Adrenal gland (tissue), 12 donors: Measurements from ENCODE around the gene CRADD. TPM values are rescaled to one million over a fixed set of nuclear protein-coding genes. Genes with fewer than 3 reads are reported as not detected.
"Not testable (repeated sequence)": the region's sequence is repeated elsewhere in the genome, so short reads cannot be mapped to it uniquely, and the experiment has no call there.

Source experiments
- DNase-seq, 7 donors: peaks; one replicate each; pipeline ENCODE4 v3.0.0-alpha.2; 2019 to 2020
- H3K27ac ChIP-seq, 5 donors: fragments of 200-600 bp; sonication (generic) in 4 of 5; 1 replicate in 3 of 5; 2 replicates in 2 of 5; pipeline versions ENCODE4 v1.5.1 to v1.8.0; 2016 to 2020; ENCODE audit warnings: mild to moderate bottlenecking in 1 of 5
- H3K27me3 ChIP-seq: fragments of 200-600 bp; 2 replicates; pipeline ENCODE4 v1.8.0; 2021
- H3K36me3 ChIP-seq, 2 donors: fragments of 200-600 bp; replicated peaks in 1 of 2; 1 replicate in 1 of 2; 2 replicates in 1 of 2; pipeline versions ENCODE4 v1.5.1 to v1.8.0; 2018 to 2022
- H3K4me1 ChIP-seq, 2 donors: fragments of 200-600 bp; replicated peaks in 1 of 2; 1 replicate in 1 of 2; 2 replicates in 1 of 2; pipeline versions ENCODE4 v1.5.1 to v1.8.0; 2018 to 2021
- H3K4me3 ChIP-seq, 4 donors: fragments of 200-600 bp; sonication (generic) in 3 of 4; one replicate each; pipeline ENCODE4 v1.5.1; 2016 to 2018
- H3K9me3 ChIP-seq, 3 donors: fragments of 200-600 bp; sonication (generic) in 1 of 3; replicated peaks in 1 of 3; 1 replicate in 2 of 3; 2 replicates in 1 of 3; pipeline versions ENCODE4 v1.5.1 to v1.8.0; 2016 to 2021
- CTCF ChIP-seq, 6 experiments: fragments of 450-650 bp in 4 of 6; fragments of 200-600 bp in 2 of 6; sonication (generic) in 1 of 6; IDR thresholded peaks; 1 replicate in 5 of 6; 2 replicates in 1 of 6; pipeline versions ENCODE4 v1.5.1 to v1.8.0; 2016 to 2021; ENCODE audit warnings: antibody characterized with exemption in 6 of 6, mild to moderate bottlenecking in 2 of 6, moderate library complexity in 1 of 6
- POLR2A ChIP-seq, 2 donors: fragments of 450-650 bp; IDR thresholded peaks; one replicate each; pipeline ENCODE4 v1.6.1; 2017; ENCODE audit warnings: antibody characterized with exemption in 2 of 2, mild to moderate bottlenecking in 2 of 2, moderate library complexity in 1 of 2
- WGBS, 4 donors: extraction: QIAGEN DNeasy Blood & Tissue Kit in 2 of 4; methylation state at CpG; one replicate each; pipeline versions ENCODE4 v1.1.5 to v1.1.7; 2013 to 2017; 5-methylcytosine and 5-hydroxymethylcytosine counted together
- intact Hi-C, 2 donors: fragments of 100-400 bp; cut with DNase I; formaldehyde crosslinking; loops; one replicate each; pipeline versions ENCODE4 v1.14.1 to v1.15.0; 2022 to 2023
- polyA plus RNA-seq, 3 donors: library from polyadenylated mRNA; stranded (reverse); fragments of 200-250 nt in 2 of 3; fragments of 350-450 nt in 1 of 3; fragmentation: Illumina TruSeq in 1 of 3; extraction: RNeasy Lipid Tissue Mini Kit (QIAGEN cat#74804) in 1 of 3; gene quantifications; one replicate each; pipeline ENCODE4 v1.2.3, GENCODE V29; 2013 to 2014
- total RNA-seq, 9 donors: library from RNA; depleted of rRNA in 4 of 9; stranded (reverse); fragments of >200 nt in 4 of 9; fragments of 120-200 nt in 1 of 9; fragmentation: NEBNext Ultra II Directional in 1 of 9; extraction: Animal tissue kit (Norgen Biotek cat#: 25700) in 1 of 9; gene quantifications; one replicate each; pipeline versions ENCODE4 v1.1.0 to v1.2.4, GENCODE V29; 2013 to 2023
- donor health status: healthy with polysubstance abuse.
- donor health status: Bipolar disorder and iron deficiency.
- donor health status: DM: yes; HTN: yes; CAD: no.
- donor health status: DM: no; HTN: no; CAD: no.
- donor health status: DM: no; HTN: no; CAD: no.
- donor health status: DM: yes; HTN: yes; CAD: no.

CRADD gene
- total and polyA plus RNA-seq, 12 donors: 7.3 to 70.1 (median 35.8) TPM

GRCh38 chr12:93880853-93881522, 203.8 kb downstream of the CRADD start:
- TF ChIP-seq CTCF (IDR thresholded peaks at IDR 0.05) (no peak), POLR2A (IDR thresholded peaks at IDR 0.05) (no peak)
- Histone ChIP-seq H3K27ac (no peak overlapping the region), H3K36me3 (no peaks in the 10 kb centered on the region), H3K9me3 (peaks cover 0 to under 1% (median 0%) of the 10 kb centered on the region in 3 donors), H3K27me3 (no peaks in the 10 kb centered on the region), H3K4me3 (no peak overlapping the region), H3K4me1 (no peaks in the 10 kb centered on the region)
- WGBS, 4 donors: 77 to 89% (median 81%) methylated on average over 1 of the region's 1 CpG
- intact Hi-C loops: no loop called here
- peak in 1 of 7 donors; percentile 3 for DNase-seq

GRCh38 chr12:93882763-93883162, 205.6 kb downstream of the CRADD start:
- TF ChIP-seq POLR2A (IDR thresholded peaks at IDR 0.05): no peak
- TF ChIP-seq CTCF (IDR thresholded peaks at IDR 0.05): no peak
- Histone ChIP-seq H3K4me3 (no peak overlapping the region), H3K9me3 (no peaks in the 10 kb centered on the region), H3K27ac (no peak overlapping the region), H3K4me1 (no peaks in the 10 kb centered on the region), H3K36me3 (no peaks in the 10 kb centered on the region), H3K27me3 (no peaks in the 10 kb centered on the region)
- no peak for DNase-seq
- intact Hi-C loops: no loop called here
- WGBS, 4 donors: 85 to 92% (median 86%) methylated on average over 3 of the region's 3 CpGs

- Histone ChIP-seq H3K4me3 (no peak overlapping the region), H3K27me3 (no peaks in the 10 kb centered on the region), H3K27ac (no peak overlapping the region), H3K4me1 (no peaks in the 10 kb centered on the region), H3K36me3 (no peaks in the 10 kb centered on the region), H3K9me3 (no peaks in the 10 kb centered on the region)
- intact Hi-C loops: no loop called here
- no peak for TF ChIP-seq CTCF (IDR thresholded peaks at IDR 0.05)
- no peak for TF ChIP-seq POLR2A (IDR thresholded peaks at IDR 0.05)
- 69 to 82% (median 73%) methylated on average over 2 of the region's 2 CpGs for WGBS, 4 donors
- peak in 1 of 7 donors; percentile 4 for DNase-seq
These were observed 206.4 kb downstream of the CRADD start for GRCh38 chr12:93883436-93884154.

- Histone ChIP-seq H3K27me3 (no peaks in the 10 kb centered on the region), H3K9me3 (no peaks in the 10 kb centered on the region), H3K4me3 (no peak overlapping the region), H3K27ac (no peak overlapping the region), H3K4me1 (no peaks in the 10 kb centered on the region), H3K36me3 (no peaks in the 10 kb centered on the region)
- DNase-seq: peak in 1 of 7 donors; percentile 9
- TF ChIP-seq CTCF (IDR thresholded peaks at IDR 0.05) (no peak), POLR2A (IDR thresholded peaks at IDR 0.05) (no peak)
- intact Hi-C loops: no loop called here
- WGBS, 4 donors: 86 to 95% (median 91%) methylated on average over 5 of the region's 5 CpGs
These were observed 207.8 kb downstream of the CRADD start for GRCh38 chr12:93884794-93885460.

GRCh38 chr12:93885973-93886532, 208.9 kb downstream of the CRADD start:
- H3K27me3 ChIP-seq, H3K4me1 ChIP-seq, H3K27ac ChIP-seq, H3K36me3 ChIP-seq, intact Hi-C loops, H3K4me3 ChIP-seq, H3K9me3 ChIP-seq: not testable (repeated sequence)
- peak in 1 of 7 donors; percentile 8 for DNase-seq
- 92 to 98% (median 97%) methylated on average over 7 of the region's 7 CpGs for WGBS, 4 donors
